Stomach (tissue), 4 donors: ENCODE data around the gene CRACR2A.

ENCODE experiments used
- POLR2A ChIP-seq, 4 donors: fragments of 450-650 bp; IDR thresholded peaks; one replicate each; pipeline ENCODE4 v1.6.1; 2016; ENCODE audit warnings: antibody characterized with exemption in 4 of 4, control low read depth in 2 of 4, mild to moderate bottlenecking in 1 of 4, moderate library complexity in 1 of 4
- TF ChIP-seq, protein P1 (sequence below), 7 experiments: fragments of 450-650 bp in 4 of 7; fragments of 200-600 bp in 3 of 7; sonication (generic) in 3 of 7; IDR thresholded peaks; one replicate each; pipeline ENCODE4 v1.5.1; 2016 to 2019; ENCODE audit warnings: antibody characterized with exemption in 7 of 7, control low read depth in 2 of 7, mild to moderate bottlenecking in 1 of 7

DNA sequence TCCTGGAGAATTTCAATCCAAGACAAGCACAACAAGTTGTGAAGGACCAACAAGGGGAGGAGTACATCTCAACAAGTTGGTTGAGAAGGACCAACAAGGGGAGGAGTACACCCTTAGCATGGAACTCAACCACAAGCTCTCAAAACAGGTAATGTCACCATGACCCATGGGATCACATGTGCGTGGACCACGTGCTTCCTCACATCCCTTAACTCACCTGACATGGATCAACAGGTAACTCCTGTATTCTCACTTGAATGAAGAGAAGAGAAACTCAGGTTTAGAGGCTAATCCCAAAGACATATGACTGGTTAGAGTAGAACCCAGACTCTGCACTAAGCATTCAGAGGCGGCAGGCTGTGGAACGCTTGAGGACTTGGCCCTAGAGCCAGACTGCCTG, 6.2 kb downstream of the CRACR2A start:
- no peak for TF ChIP-seq POLR2A (IDR thresholded peaks at IDR 0.05)
- TF ChIP-seq, protein P1, sequence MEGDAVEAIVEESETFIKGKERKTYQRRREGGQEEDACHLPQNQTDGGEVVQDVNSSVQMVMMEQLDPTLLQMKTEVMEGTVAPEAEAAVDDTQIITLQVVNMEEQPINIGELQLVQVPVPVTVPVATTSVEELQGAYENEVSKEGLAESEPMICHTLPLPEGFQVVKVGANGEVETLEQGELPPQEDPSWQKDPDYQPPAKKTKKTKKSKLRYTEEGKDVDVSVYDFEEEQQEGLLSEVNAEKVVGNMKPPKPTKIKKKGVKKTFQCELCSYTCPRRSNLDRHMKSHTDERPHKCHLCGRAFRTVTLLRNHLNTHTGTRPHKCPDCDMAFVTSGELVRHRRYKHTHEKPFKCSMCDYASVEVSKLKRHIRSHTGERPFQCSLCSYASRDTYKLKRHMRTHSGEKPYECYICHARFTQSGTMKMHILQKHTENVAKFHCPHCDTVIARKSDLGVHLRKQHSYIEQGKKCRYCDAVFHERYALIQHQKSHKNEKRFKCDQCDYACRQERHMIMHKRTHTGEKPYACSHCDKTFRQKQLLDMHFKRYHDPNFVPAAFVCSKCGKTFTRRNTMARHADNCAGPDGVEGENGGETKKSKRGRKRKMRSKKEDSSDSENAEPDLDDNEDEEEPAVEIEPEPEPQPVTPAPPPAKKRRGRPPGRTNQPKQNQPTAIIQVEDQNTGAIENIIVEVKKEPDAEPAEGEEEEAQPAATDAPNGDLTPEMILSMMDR (IDR thresholded peaks at IDR 0.05) = no peak
